Activated naive CD4-positive, alpha-beta T cell treated with anti-CD3 and anti-CD28 coated beads, Interleukin-2, amount 50 U/mL, for 24 hours (primary cell): ENCODE results near the gene NAV2.
"Not testable (repeated sequence)": the region's sequence is repeated elsewhere in the genome, so short reads cannot be mapped to it uniquely, and the experiment has no call there.

Experiments
- H3K27ac Mint-ChIP-seq: one replicate; pipeline ENCODE4 v1.8.0; 2021; ENCODE audit warnings: mild to moderate bottlenecking, mixed read lengths
- H3K27me3 Mint-ChIP-seq: one replicate; pipeline ENCODE4 v1.8.0; 2021; ENCODE audit warnings: mixed read lengths
- H3K36me3 Mint-ChIP-seq: one replicate; pipeline ENCODE4 v1.8.0; 2021; ENCODE audit warnings: mixed read lengths
- H3K4me1 Mint-ChIP-seq: one replicate; pipeline ENCODE4 v1.8.0; 2021; ENCODE audit warnings: mixed read lengths
- H3K4me3 Mint-ChIP-seq: one replicate; pipeline ENCODE4 v1.8.0; 2021; ENCODE audit warnings: mild to moderate bottlenecking, mixed read lengths
- H3K9me3 Mint-ChIP-seq: one replicate; pipeline ENCODE4 v1.8.0; 2021; ENCODE audit warnings: mixed read lengths

Gene NAV2

GRCh38 chr11:19895037-19895436 is 182.4 kb downstream of the NAV2 start:
- H3K4me1 Mint-ChIP-seq, H3K27me3 Mint-ChIP-seq, H3K36me3 Mint-ChIP-seq, H3K27ac Mint-ChIP-seq, H3K4me3 Mint-ChIP-seq, H3K9me3 Mint-ChIP-seq: not testable (repeated sequence)

GRCh38 chr11:19895776-19896175 is 183.1 kb downstream of the NAV2 start:
- Mint-ChIP-seq H3K27ac (no peak overlapping the region), H3K4me1 (no peaks in the 10 kb centered on the region), H3K27me3 (peaks cover 5% of the 10 kb centered on the region), H3K4me3 (no peak overlapping the region), H3K36me3 (no peaks in the 10 kb centered on the region), H3K9me3 (peaks cover 7% of the 10 kb centered on the region)

- Mint-ChIP-seq H3K36me3 (no peaks in the 10 kb centered on the region), H3K27me3 (peaks cover 2% of the 10 kb centered on the region), H3K4me3 (no peak overlapping the region)
These were observed 191.0 kb downstream of the NAV2 start for GRCh38 chr11:19903620-19904069.

GRCh38 chr11:19905280-19905853 is 192.7 kb downstream of the NAV2 start:
- Mint-ChIP-seq H3K4me1 (no peaks in the 10 kb centered on the region), H3K9me3 (no peaks in the 10 kb centered on the region), H3K4me3 (no peak overlapping the region), H3K36me3 (no peaks in the 10 kb centered on the region), H3K27ac (no peak overlapping the region), H3K27me3 (no peaks in the 10 kb centered on the region)

More at GRCh38 chr11:19903620-19904069, 191.0 kb downstream of the NAV2 start:
- no peaks in the 10 kb centered on the region for H3K9me3 Mint-ChIP-seq
- H3K27ac Mint-ChIP-seq: no peak overlapping the region
- H3K4me1 Mint-ChIP-seq: no peaks in the 10 kb centered on the region

GRCh38 chr11:19906126-19906525 is 193.5 kb downstream of the NAV2 start:
- no peak overlapping the region for H3K27ac Mint-ChIP-seq
- H3K27me3 Mint-ChIP-seq: no peaks in the 10 kb centered on the region
- no peaks in the 10 kb centered on the region for H3K4me1 Mint-ChIP-seq
- H3K4me3 Mint-ChIP-seq: no peak overlapping the region
- no peaks in the 10 kb centered on the region for H3K9me3 Mint-ChIP-seq
- no peaks in the 10 kb centered on the region for H3K36me3 Mint-ChIP-seq

GRCh38 chr11:19907008-19907579 is 194.5 kb downstream of the NAV2 start:
- Mint-ChIP-seq H3K9me3 (no peaks in the 10 kb centered on the region), H3K4me3 (no peak overlapping the region), H3K27ac (peak overlapping the region; percentile 13), H3K4me1 (no peaks in the 10 kb centered on the region), H3K27me3 (no peaks in the 10 kb centered on the region), H3K36me3 (no peaks in the 10 kb centered on the region)

GRCh38 chr11:19907839-19908238 is 195.2 kb downstream of the NAV2 start:
- Mint-ChIP-seq H3K4me1 (no peaks in the 10 kb centered on the region), H3K9me3 (no peaks in the 10 kb centered on the region), H3K4me3 (no peak overlapping the region), H3K27me3 (no peaks in the 10 kb centered on the region), H3K36me3 (no peaks in the 10 kb centered on the region), H3K27ac (no peak overlapping the region)

- H3K27ac Mint-ChIP-seq: no peak overlapping the region
- no peak overlapping the region for H3K4me3 Mint-ChIP-seq
- no peaks in the 10 kb centered on the region for H3K27me3 Mint-ChIP-seq
- H3K36me3 Mint-ChIP-seq: no peaks in the 10 kb centered on the region
- no peaks in the 10 kb centered on the region for H3K4me1 Mint-ChIP-seq
- no peaks in the 10 kb centered on the region for H3K9me3 Mint-ChIP-seq
These were observed 198.3 kb downstream of the NAV2 start for GRCh38 chr11:19910931-19911330.

GRCh38 chr11:19912115-19912957 is 199.7 kb downstream of the NAV2 start:
- Mint-ChIP-seq H3K36me3 (no peaks in the 10 kb centered on the region), H3K4me3 (no peak overlapping the region), H3K4me1 (no peaks in the 10 kb centered on the region), H3K27me3 (peaks cover under 1% of the 10 kb centered on the region), H3K27ac (no peak overlapping the region), H3K9me3 (no peaks in the 10 kb centered on the region)

- Mint-ChIP-seq H3K36me3 (no peaks in the 10 kb centered on the region), H3K4me3 (no peak overlapping the region), H3K4me1 (no peaks in the 10 kb centered on the region), H3K27ac (no peak overlapping the region), H3K27me3 (peaks cover 4% of the 10 kb centered on the region), H3K9me3 (no peaks in the 10 kb centered on the region)
These were observed 200.6 kb downstream of the NAV2 start for GRCh38 chr11:19912958-19913892.

GRCh38 chr11:19913893-19914249 is 201.2 kb downstream of the NAV2 start:
- Mint-ChIP-seq H3K36me3 (no peaks in the 10 kb centered on the region), H3K4me3 (no peak overlapping the region), H3K27ac (no peak overlapping the region), H3K4me1 (no peaks in the 10 kb centered on the region), H3K27me3 (peaks cover 6% of the 10 kb centered on the region), H3K9me3 (no peaks in the 10 kb centered on the region)

- no peaks in the 10 kb centered on the region for H3K9me3 Mint-ChIP-seq
- no peak overlapping the region for H3K4me3 Mint-ChIP-seq
- peaks cover 6% of the 10 kb centered on the region for H3K27me3 Mint-ChIP-seq
- no peak overlapping the region for H3K27ac Mint-ChIP-seq
- no peaks in the 10 kb centered on the region for H3K36me3 Mint-ChIP-seq
- no peaks in the 10 kb centered on the region for H3K4me1 Mint-ChIP-seq
These were observed 203.2 kb downstream of the NAV2 start for GRCh38 chr11:19915808-19916207.

GRCh38 chr11:19917069-19917468 is 204.4 kb downstream of the NAV2 start:
- Mint-ChIP-seq H3K27me3 (peaks cover 8% of the 10 kb centered on the region), H3K36me3 (no peaks in the 10 kb centered on the region), H3K4me3 (no peak overlapping the region), H3K9me3 (no peaks in the 10 kb centered on the region), H3K27ac (no peak overlapping the region), H3K4me1 (no peaks in the 10 kb centered on the region)

GRCh38 chr11:19918302-19919049 is 205.8 kb downstream of the NAV2 start:
- H3K4me3 Mint-ChIP-seq: no peak overlapping the region
- H3K9me3 Mint-ChIP-seq: no peaks in the 10 kb centered on the region
- no peak overlapping the region for H3K27ac Mint-ChIP-seq
- peaks cover 9% of the 10 kb centered on the region for H3K27me3 Mint-ChIP-seq
- H3K36me3 Mint-ChIP-seq: no peaks in the 10 kb centered on the region
- no peaks in the 10 kb centered on the region for H3K4me1 Mint-ChIP-seq

- Mint-ChIP-seq H3K4me1 (no peaks in the 10 kb centered on the region), H3K9me3 (no peaks in the 10 kb centered on the region), H3K27ac (no peak overlapping the region)
These were observed 206.5 kb downstream of the NAV2 start for GRCh38 chr11:19919050-19919561.

More at GRCh38 chr11:19919050-19919561, 206.5 kb downstream of the NAV2 start:
- H3K4me3 Mint-ChIP-seq: no peak overlapping the region
- H3K27me3 Mint-ChIP-seq: peaks cover 9% of the 10 kb centered on the region
- no peaks in the 10 kb centered on the region for H3K36me3 Mint-ChIP-seq
